ENCODE measurements around the gene FAM184B.

Gene FAM184B

DNA sequence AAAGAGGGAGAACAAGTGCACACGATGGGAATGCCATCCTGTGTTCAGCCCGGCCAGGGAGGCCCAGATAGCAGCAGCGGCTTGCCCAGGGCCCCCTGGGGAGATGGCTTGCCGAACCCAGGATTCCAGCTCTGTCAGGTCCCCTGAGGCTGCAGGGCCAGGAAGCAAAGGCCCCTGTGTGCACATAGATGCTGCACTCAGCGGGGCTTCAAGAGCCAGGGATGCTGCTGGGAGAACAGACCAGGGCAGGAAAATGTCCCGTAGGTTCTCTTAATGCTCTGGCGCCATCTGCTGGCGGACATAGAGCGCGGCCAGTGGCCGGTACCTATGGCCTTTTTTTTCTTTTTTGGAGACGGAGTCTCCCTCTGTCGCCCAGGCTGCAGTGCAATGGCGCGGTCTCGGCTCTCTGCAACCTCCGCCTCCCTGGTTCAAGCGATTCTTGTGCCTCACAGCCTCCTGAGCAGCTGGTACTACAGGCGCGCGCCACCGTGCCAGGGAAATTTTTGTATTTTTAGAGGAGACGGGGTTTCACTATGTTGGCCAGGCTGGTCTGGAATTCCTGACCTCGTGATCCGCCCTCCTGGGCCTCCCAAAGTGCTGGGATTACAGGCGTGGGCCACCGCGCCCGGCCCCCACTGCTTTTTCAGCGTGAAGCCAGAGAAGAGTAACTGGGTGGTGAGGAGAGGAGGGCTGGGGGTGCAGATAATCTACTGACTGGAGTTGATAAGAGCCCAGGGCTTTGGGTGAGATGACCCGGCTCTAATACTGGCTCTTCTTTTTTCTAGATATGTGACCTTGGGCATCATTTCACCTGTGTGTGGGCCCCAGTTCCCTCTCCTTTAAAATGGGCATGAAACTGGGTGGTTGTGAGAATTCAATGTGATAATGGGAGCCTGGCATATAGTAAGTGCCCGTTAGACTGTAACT, 144.5 kb downstream of the FAM184B start:
- no peak for DNase-seq (ENCODE audit: extremely low read depth, low read depth)
- TF ChIP-seq, protein P1, sequence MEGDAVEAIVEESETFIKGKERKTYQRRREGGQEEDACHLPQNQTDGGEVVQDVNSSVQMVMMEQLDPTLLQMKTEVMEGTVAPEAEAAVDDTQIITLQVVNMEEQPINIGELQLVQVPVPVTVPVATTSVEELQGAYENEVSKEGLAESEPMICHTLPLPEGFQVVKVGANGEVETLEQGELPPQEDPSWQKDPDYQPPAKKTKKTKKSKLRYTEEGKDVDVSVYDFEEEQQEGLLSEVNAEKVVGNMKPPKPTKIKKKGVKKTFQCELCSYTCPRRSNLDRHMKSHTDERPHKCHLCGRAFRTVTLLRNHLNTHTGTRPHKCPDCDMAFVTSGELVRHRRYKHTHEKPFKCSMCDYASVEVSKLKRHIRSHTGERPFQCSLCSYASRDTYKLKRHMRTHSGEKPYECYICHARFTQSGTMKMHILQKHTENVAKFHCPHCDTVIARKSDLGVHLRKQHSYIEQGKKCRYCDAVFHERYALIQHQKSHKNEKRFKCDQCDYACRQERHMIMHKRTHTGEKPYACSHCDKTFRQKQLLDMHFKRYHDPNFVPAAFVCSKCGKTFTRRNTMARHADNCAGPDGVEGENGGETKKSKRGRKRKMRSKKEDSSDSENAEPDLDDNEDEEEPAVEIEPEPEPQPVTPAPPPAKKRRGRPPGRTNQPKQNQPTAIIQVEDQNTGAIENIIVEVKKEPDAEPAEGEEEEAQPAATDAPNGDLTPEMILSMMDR (IDR thresholded peaks at IDR 0.05; ENCODE audit: low read depth, low read length) = peak; percentile 91

DNA sequence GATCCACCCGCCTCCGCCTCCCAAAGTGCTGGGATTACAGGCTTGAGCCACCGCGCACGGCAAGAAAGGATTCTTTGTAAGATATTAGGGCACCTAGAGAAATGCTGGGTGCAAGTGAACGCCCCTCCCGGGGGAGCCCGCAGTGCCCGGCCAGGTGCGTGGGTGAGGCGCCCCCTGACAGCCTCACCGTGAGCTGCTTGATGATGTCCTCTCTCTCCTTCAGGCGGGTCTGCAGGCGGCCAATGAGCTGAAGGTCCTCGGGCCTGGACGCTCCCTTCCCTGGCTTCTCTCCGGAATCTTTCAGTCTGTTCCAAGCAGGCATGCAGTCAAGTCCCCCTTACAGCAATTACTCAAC, 145.1 kb downstream of the FAM184B start:
- no peak for DNase-seq (ENCODE audit: extremely low read depth, low read depth)
- TF ChIP-seq, protein P1 (IDR thresholded peaks at IDR 0.05; ENCODE audit: low read depth, low read length) = no peak

DNA sequence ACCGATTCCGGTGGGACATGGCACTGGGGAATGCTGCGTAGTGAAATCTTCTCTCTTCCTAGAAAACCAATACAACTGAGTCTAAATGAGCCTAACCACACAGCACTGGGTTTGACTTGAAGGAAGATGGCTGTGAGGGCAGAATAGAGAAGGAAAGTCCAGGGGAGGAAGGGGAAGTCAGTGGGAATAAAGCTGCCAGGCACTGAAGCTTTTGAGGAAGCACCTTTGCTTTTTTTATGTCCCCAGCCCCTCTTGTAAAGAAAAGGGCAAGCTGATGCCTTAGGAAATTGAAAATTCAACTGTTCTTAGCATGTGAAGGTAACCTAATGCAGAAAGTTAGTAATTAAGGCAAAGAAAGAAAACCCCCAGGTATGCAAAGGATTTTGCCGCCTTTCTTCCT, 146.4 kb downstream of the FAM184B start:
- DNase-seq (ENCODE audit: extremely low read depth, low read depth) = no peak
- TF ChIP-seq, protein P1 (IDR thresholded peaks at IDR 0.05; ENCODE audit: low read depth, low read length) = no peak

DNA sequence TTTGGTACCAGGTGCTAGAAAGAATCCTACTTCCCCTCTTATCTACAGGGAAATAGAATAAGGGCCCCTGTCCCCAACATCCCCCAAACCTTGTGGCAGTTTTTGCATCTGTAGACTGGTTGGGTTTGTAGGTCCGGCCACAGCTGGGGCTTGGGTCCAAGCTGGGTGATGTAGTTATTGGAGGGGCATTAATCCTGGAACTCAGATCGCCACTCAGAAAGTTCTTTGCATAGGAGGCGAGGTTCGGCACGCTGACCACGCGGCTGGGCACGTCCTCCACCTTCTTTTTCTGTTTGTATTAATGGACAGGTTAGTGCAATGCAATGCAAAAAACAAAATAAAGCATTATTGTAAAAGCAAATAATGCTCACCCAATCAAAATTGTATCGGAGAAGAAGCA, 147.8 kb downstream of the FAM184B start:
- DNase-seq (ENCODE audit: extremely low read depth, low read depth) = no peak
- TF ChIP-seq, protein P1 (IDR thresholded peaks at IDR 0.05; ENCODE audit: low read depth, low read length) = no peak

DNA sequence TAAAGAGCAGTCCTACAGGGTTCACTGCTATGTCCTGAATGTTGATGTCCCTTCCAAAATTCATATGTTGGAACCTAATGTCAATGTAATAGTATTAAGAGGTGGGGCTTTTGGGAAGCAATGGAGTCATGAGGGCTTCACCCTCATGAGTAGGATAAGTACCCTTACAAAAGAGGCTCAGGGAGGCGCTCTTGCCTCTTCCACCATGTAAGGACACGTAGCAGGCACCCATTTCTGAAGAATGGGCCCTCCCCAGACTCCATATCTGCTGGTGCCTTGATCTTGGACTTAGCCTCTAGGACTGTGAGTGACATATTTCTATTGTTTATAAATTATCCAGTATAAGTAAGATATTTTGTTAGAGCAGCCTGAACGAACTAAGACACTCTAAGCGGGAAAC, 151.2 kb downstream of the FAM184B start:
- no peak for DNase-seq (ENCODE audit: extremely low read depth, low read depth)
- TF ChIP-seq, protein P1 (IDR thresholded peaks at IDR 0.05; ENCODE audit: low read depth, low read length) = no peak

DNA sequence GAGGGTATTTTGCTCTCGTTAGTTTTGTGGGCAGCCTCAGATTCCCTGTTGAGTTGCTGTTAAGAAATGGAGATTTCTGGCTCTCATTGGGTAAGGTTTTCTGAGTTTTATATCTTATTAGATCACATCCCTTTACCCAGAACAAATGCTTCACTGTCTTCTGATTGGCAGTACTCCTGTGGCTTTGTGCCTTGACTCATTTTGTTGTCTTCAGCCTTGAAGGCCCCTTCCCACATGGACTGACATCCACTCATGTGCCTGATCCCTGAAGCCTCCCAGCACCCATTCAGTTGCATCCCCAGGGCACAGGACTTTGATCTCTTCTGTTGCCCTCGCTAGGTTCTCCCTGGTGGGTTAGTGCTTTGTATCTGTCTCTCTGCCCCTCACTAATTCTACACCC, 156.6 kb downstream of the FAM184B start:
- DNase-seq (ENCODE audit: extremely low read depth, low read depth) = no peak
- TF ChIP-seq, protein P1 (IDR thresholded peaks at IDR 0.05; ENCODE audit: low read depth, low read length) = no peak

DNA sequence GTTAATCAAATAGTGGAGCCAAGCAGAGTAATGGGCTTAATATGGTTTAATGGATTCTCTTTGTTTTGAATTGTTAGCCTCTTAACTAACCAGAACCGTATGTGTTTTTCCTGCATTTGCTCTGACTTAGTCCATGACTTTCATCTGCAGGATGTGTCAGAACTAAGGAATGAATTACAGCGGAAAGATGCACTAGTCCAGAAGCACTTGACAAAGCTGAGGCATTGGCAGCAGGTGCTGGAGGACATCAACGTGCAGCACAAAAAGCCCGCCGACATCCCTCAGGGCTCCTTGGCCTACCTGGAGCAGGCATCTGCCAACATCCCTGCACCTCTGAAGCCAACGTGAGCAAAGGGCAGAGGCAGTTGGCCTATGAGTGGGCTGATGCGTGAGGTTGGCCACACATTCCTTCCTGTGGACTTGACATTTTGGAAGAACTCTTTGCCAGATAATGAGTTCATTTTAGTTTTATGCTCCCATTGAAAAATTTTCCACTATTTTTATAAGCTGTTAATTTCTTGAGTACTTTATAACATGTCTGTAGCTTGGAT, 157.9 kb downstream of the FAM184B start:
- TF ChIP-seq, protein P1 (IDR thresholded peaks at IDR 0.05; ENCODE audit: low read depth, low read length) = no peak
- no peak for DNase-seq (ENCODE audit: extremely low read depth, low read depth)

Data from AG09319 (cell line).